Activated naive CD8-positive, alpha-beta T cell (primary cell): Measurements from ENCODE around the gene EMX2.
"Not testable (repeated sequence)": the region's sequence is repeated elsewhere in the genome, so short reads cannot be mapped to it uniquely, and the experiment has no call there.

ENCODE experiments used
- H3K27ac Mint-ChIP-seq: one replicate; pipeline ENCODE4 v1.8.0; 2021; ENCODE audit warnings: mixed read lengths
- H3K27me3 Mint-ChIP-seq: one replicate; pipeline ENCODE4 v1.8.0; 2021; ENCODE audit warnings: mixed read lengths
- H3K36me3 Mint-ChIP-seq: one replicate; pipeline ENCODE4 v1.8.0; 2021; ENCODE audit warnings: mixed read lengths
- H3K4me1 Mint-ChIP-seq: one replicate; pipeline ENCODE4 v1.8.0; 2021; ENCODE audit warnings: low read depth, mixed read lengths
- H3K4me3 Mint-ChIP-seq: one replicate; pipeline ENCODE4 v1.8.0; 2021; ENCODE audit warnings: mild to moderate bottlenecking, mixed read lengths
- H3K9me3 Mint-ChIP-seq: one replicate; pipeline ENCODE4 v1.8.0; 2021; ENCODE audit warnings: low read depth, mixed read lengths

Gene EMX2

DNA sequence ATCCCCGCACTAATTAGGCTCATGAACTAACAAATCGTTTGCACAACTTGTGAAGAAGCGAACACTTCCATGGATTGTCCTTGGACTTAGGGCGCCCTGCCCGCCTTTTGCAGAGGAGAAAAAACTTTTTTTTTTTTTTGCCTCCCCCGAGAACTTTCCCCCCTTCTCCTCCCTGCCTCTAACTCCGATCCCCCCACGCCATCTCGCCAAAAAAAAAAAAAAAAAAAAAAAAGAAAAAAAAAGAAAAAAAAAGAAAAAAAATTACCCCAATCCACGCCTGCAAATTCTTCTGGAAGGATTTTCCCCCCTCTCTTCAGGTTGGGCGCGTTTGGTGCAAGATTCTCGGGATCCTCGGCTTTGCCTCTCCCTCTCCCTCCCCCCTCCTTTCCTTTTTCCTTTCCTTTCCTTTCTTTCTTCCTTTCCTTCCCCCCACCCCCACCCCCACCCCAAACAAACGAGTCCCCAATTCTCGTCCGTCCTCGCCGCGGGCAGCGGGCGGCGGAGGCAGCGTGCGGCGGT is at the start of gene EMX2:
Gene EMX2, plus strand, starts transcription at position 41 of the 519 bp plus-strand sequence. CDS start 522 bp downstream, outside the sequence.
- Mint-ChIP-seq H3K4me3 (peak within 1 kb of the TSS; percentile 76), H3K36me3 (no peaks in the 10 kb centered on the region), H3K4me1 (peaks cover 32% of the 10 kb centered on the region), H3K27ac (no peak within 1 kb of the TSS), H3K27me3 (peaks cover 34% of the 10 kb centered on the region), H3K9me3 (no peaks in the 10 kb centered on the region)

DNA sequence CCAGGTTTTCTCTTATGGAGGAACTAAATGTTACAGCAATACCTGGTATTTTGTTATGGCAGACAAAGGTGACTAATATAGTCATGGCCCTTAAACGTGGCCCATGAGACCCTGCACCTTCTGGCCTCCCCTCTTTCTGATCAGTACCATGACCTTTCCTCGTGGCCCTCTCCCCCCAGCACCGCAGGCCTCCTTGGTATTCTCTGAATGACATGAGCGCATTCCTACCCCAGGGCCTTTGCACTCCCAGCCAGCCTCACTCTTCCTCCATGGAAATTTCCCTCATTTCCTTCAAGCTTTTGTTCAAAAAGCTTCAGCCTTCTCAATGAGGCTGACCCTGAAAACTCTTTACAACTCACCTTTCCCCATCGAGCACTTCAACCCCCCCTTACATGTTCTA is 46.5 kb upstream of the EMX2 start:
- no peak overlapping the region for H3K27ac Mint-ChIP-seq
- H3K4me3 Mint-ChIP-seq, result no peak overlapping the region
- H3K27me3 Mint-ChIP-seq, result peaks cover 16% of the 10 kb centered on the region
- H3K9me3 Mint-ChIP-seq, result no peaks in the 10 kb centered on the region
- no peaks in the 10 kb centered on the region for H3K36me3 Mint-ChIP-seq
- no peaks in the 10 kb centered on the region for H3K4me1 Mint-ChIP-seq

DNA sequence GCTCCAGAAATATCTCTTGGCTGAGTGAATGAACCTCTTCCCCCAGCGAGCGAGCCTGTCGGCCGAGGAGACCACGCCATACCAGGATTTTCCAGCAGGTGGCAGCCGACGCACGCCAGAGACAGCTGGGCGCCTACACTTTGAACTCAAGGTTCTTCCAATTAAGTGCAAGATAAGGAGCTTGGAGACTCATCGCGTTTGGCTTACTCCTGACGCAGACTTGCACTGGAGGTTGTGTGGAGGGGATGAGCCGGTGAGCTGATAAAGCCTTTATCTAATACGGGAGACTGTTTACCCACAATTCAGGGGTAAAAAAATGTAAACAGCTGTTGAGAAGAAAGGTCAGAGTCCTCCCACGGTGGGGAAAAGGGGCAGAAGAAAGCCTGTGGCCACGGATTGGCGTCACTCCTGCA is 45.9 kb upstream of the EMX2 start:
- H3K9me3 Mint-ChIP-seq, result no peaks in the 10 kb centered on the region
- no peaks in the 10 kb centered on the region for H3K36me3 Mint-ChIP-seq
- no peak overlapping the region for H3K4me3 Mint-ChIP-seq
- no peak overlapping the region for H3K27ac Mint-ChIP-seq
- peaks cover 14% of the 10 kb centered on the region for H3K27me3 Mint-ChIP-seq
- H3K4me1 Mint-ChIP-seq, result no peaks in the 10 kb centered on the region

DNA sequence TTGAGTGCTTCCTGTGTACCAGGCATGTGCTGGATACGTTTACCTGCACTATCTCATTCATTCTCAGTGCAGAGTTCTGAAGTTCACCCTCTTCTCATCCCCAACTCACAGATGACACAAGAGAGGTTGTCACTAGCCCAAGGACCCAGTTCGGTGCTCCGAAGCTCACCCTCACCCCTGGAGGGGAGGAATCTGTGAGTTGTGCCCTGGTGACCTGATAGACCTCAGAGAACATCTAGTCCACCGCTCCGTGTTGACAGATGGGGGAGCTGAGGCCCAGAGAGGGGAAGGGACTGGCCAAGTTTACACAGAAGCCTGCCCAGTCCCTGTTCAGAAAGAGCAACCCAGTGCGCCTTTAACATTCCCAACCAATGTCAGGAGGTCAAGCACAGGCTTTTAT is 44.8 kb upstream of the EMX2 start:
- H3K36me3 Mint-ChIP-seq, result no peaks in the 10 kb centered on the region
- no peaks in the 10 kb centered on the region for H3K9me3 Mint-ChIP-seq

DNA sequence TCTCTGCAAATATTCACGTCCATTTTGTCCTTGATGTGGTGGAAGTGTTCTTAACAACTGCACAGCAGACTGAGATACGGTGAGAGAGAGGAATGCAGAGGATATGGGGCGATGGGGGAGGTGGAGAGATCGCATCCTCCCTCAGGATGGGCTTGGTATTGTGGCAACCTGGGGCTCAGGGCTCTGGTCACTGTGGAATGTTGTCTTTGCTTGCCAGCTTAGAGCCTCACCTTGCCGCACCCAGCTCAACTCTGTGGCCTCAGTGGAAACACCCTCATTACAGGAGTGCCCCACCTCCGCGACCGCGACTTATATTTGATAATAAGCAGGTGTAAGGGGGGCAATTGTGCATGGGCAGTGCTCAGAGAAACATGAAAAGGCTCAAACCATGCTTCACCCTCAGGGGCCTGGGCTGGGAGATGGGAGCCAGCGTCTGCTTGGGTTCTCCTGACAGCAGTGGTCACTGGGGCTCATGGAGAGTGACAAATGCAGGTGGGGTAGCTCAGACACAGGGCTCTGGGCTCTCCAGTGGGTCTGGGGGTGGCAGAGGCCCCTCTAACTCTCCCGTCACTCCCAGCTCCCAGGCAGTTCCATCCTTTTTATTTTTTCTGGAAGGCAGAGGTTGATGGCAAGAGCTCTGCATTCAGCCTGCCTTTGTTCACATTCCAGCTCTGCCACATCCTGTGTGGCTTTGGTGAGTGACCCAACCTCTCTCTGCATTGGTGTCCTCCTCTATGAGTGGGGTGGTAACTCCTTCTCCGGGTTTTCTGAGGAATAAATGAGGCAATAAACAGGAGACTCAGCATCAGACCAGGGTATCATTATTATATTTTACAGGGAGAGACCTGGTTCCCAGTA is 43.1 kb upstream of the EMX2 start:
- H3K9me3 Mint-ChIP-seq, result no peaks in the 10 kb centered on the region
- no peak overlapping the region for H3K4me3 Mint-ChIP-seq
- H3K4me1 Mint-ChIP-seq, result no peaks in the 10 kb centered on the region
- H3K27ac Mint-ChIP-seq, result no peak overlapping the region
- no peaks in the 10 kb centered on the region for H3K36me3 Mint-ChIP-seq
- H3K27me3 Mint-ChIP-seq, result peaks cover 12% of the 10 kb centered on the region

More for the DNA sequence above, 44.8 kb upstream of the EMX2 start:
- no peaks in the 10 kb centered on the region for H3K4me1 Mint-ChIP-seq
- H3K27me3 Mint-ChIP-seq, result peaks cover 14% of the 10 kb centered on the region
- no peak overlapping the region for H3K4me3 Mint-ChIP-seq
- H3K27ac Mint-ChIP-seq, result no peak overlapping the region

DNA sequence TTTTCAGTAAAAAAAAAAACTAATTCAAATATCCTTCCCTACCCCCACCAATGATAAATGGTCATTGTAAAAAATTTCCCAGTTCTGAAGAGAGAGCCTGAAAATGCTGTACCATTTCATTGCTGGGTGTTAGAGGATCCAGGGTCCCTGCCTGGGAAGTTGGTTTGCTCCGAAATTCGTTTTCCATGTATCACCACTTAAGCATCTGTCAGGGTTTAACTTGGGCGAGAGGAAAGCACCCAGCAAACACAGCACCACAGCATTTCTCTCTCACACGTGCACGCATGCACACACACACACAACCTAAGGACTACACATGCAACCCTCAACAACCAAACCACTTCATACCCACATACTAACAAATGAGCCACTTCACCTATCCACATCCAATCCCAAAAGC is 42.1 kb upstream of the EMX2 start:
- Mint-ChIP-seq H3K4me3 (no peak overlapping the region), H3K27me3 (peaks cover 7% of the 10 kb centered on the region), H3K4me1 (no peaks in the 10 kb centered on the region), H3K9me3 (no peaks in the 10 kb centered on the region), H3K36me3 (no peaks in the 10 kb centered on the region), H3K27ac (no peak overlapping the region)

DNA sequence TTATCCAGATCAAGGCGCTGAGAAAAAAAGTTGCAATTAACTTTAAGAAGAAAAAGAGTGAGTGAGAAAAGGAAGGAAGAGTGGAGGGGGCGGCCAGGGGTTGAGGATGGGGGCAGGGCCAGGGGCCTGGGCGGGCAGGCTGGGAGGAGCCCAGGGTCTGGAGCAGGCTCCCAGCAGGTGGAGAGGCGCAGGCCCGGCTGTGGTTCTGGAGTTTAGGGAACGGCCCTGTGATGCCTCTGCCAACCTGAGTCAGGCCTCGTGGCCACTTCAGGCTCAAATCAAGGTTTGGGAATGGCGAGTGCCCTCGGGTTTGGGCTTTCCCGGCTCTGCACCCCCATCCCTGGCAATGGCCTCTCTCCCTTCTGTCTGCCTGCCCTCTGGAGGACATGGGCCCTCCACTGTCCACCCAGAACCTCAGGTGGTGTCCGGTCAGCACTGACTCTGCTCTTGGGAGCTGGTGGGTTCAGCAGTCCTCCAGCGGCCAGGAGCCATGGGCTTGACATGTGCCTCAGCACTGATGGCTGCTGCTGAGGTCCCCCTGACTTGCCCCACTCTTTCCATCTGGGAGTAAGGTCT is 41.0 kb upstream of the EMX2 start:
- Mint-ChIP-seq H3K27ac (no peak overlapping the region), H3K36me3 (no peaks in the 10 kb centered on the region), H3K4me1 (no peaks in the 10 kb centered on the region), H3K4me3 (no peak overlapping the region), H3K9me3 (no peaks in the 10 kb centered on the region), H3K27me3 (peaks cover 5% of the 10 kb centered on the region)

DNA sequence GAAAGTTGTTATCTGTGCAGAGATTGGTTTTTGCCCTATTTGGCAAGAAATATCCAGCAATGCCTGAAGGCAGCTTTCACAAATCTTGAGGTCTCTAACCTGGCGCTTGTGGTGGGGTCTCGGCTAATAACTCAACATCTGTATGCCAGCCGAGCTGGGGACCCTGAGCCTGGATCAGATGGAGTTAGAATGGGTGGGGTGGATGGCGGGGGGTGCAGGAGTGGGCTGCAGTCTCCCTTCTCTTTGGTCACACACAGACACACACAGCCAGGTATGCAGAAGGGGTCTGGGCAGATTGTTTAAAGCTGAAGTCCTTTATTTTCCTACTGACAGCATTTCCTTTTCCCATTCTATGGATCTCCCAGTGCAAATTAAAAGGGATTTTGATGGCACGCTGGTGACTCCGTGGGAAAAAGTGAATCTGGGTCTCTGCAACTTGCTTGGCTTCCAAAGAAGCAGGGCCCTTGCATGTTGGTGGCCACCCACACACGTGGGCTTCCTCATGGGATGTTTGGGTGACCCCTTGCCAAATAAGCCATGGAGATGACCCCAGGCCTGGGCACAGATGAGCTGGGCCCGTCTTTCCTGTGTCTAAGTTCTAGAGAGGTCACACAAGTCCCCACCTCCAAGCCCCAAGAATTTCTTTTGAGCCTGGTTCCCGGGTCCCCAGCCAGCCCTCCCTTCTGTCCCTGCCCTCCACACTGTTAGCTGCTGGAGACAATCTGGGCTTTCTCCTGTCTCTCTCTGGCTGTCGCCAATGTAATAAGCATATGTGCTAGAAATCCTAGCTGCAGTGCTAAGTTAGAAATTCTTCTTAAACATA is 39.9 kb upstream of the EMX2 start:
- no peak overlapping the region for H3K4me3 Mint-ChIP-seq
- H3K27me3 Mint-ChIP-seq, result peaks cover 5% of the 10 kb centered on the region
- no peaks in the 10 kb centered on the region for H3K36me3 Mint-ChIP-seq
- H3K9me3 Mint-ChIP-seq, result no peaks in the 10 kb centered on the region
- no peaks in the 10 kb centered on the region for H3K4me1 Mint-ChIP-seq
- H3K27ac Mint-ChIP-seq, result no peak overlapping the region

DNA sequence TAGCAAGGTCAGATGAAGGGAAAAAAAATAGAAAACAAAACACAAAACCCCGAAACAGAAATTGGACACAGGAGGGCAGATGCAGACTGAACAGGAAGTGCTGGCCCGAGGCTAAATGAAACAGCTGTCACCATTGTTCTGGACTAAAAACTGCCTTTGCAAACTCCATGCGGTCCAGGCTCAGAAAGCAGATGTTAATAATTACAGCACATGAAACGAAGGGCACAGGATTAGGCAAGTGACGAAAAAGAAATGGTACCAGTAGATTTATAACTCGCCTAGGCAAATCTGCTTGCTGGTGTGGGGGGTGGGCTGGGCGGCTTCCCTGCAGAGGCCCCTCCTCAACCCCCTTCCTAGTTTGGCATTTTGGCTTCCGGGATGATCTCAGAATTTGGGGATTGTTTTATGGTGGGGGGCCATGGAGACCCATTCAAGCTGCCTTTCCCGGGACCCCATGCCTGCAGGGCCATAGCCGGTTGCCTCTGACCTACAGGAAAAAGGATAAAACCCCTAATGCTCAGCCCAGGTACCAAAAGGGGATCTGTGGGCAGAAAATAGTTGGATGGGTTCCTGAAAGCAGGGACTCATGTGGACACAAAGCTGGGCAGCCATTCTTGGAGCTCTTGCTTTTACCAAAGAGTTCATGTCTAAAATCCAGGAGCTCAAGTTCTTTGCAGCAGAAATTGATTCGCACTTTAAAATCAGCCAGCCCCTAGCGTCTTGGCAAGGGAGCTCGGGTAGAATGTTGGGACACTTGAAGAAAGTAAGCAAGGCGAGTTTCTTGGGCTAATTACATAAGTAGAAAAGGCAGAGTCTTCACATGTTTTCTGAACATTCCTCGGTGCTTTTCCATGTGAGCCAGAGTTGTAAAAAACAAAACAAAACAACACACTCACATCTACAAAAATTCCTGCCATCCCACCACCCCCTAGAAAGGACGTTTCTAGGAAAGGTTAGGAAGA is 39.0 kb upstream of the EMX2 start:
- H3K27me3 Mint-ChIP-seq, result peaks cover 5% of the 10 kb centered on the region
- H3K4me3 Mint-ChIP-seq, result no peak overlapping the region

DNA sequence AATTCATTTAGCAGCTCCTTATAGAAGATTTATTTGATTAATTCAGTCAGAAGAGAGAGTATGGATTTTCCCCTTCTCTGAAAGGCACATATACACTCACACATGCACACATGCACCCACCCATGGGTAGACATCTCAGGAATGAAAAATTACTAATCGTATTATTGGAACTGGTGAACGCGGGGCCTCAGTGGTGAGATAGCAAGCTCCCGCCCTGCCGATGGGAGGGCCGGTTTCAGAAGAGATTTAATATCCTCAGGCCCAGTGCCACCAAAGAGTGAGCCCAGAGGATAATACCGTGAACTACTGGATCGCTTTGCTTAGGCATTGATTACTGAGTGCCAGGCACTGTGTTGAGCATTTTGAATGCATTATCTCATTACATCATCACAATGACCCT is 38.0 kb upstream of the EMX2 start:
- no peak overlapping the region for H3K27ac Mint-ChIP-seq
- H3K27me3 Mint-ChIP-seq, result peaks cover 5% of the 10 kb centered on the region

More for the DNA sequence above, 39.0 kb upstream of the EMX2 start:
- Mint-ChIP-seq H3K4me1 (no peaks in the 10 kb centered on the region), H3K36me3 (no peaks in the 10 kb centered on the region), H3K9me3 (no peaks in the 10 kb centered on the region), H3K27ac (no peak overlapping the region)

DNA sequence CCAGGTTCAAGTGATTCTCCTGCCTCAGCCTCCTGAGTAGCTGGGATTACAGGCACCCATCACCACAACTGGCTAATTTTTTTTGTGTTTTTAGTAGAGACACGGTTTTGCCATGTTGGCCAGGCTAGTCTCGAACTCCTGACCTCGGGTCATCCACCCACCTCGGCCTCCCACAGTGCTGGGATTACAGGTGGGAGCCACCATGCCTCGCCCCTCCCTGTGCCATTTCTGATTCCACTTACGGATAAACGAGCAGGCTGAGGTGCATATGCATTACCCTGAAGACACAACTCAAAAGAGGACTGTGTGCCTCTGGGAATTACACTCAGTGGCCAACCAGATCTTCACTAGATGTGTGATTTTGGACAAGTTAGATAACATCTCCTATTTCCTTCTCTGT is 35.5 kb upstream of the EMX2 start:
- not testable (repeated sequence) for H3K27me3 Mint-ChIP-seq, H3K4me1 Mint-ChIP-seq, H3K27ac Mint-ChIP-seq, H3K9me3 Mint-ChIP-seq, H3K36me3 Mint-ChIP-seq, H3K4me3 Mint-ChIP-seq

More for the DNA sequence above, 38.0 kb upstream of the EMX2 start:
- no peaks in the 10 kb centered on the region for H3K4me1 Mint-ChIP-seq
- H3K4me3 Mint-ChIP-seq, result no peak overlapping the region
- no peaks in the 10 kb centered on the region for H3K9me3 Mint-ChIP-seq
- no peaks in the 10 kb centered on the region for H3K36me3 Mint-ChIP-seq

DNA sequence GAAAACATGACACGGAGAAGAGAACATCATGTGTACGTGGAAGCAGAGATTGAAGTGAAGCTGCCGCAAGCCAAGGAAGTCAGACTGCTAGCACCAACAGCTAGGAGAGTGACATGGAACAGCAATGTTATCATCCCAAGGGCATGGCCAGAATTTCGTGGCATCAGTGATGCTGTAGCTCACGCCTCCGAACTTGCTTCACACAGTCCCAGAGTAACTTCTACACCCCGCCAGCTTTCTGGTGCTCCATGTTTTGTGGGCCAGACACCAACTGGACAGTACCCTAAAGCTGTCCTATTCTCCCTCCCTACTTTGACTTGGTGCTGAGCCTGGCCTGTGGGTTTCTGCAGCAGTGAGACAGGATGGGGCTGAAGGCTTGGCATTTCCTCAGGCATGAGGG is 33.0 kb upstream of the EMX2 start:
- H3K4me3 Mint-ChIP-seq, result no peak overlapping the region
- H3K27me3 Mint-ChIP-seq, result peaks cover 7% of the 10 kb centered on the region
- no peak overlapping the region for H3K27ac Mint-ChIP-seq
- no peaks in the 10 kb centered on the region for H3K36me3 Mint-ChIP-seq
- H3K9me3 Mint-ChIP-seq, result no peaks in the 10 kb centered on the region
- H3K4me1 Mint-ChIP-seq, result no peaks in the 10 kb centered on the region

DNA sequence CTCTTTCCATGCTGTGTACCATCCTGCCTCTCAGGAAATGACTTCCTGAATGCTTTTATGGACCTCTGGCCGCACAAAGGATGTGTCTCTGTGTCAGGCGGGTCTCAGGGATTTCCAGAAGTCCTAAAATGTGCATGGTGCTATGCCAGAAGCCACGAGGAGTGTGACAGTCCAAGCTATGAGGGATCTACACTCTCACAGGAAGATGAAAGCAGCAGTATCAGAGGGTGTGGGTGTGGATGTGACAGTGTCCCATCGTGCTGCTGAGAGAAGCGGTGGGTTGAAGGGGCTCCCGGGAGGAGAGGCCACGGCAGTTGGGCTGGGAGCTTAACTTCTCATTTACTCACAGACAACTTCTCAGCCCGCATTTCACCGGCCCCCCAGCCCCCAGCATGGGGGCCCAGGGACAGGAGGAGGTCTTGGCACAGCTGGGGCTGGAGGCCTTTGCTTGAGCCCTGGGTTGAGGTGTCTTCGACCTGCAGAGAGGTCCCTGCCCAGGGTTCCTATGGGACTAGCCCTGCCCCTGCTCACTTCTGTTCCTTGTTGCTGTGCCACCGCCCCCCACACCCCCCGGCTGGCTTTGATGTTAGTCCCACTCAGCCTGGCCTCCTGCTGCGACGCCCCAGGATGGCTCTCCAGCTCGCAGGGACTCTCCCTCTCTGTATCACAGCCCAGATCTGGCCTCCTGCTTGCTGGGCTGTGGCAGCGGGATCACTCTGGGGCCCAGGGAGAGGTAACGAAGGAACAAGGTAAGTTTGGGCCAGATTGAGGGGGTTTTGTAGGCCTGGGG is 30.8 kb upstream of the EMX2 start:
- no peaks in the 10 kb centered on the region for H3K9me3 Mint-ChIP-seq
- H3K4me1 Mint-ChIP-seq, result no peaks in the 10 kb centered on the region
- H3K27ac Mint-ChIP-seq, result no peak overlapping the region
- no peaks in the 10 kb centered on the region for H3K36me3 Mint-ChIP-seq
- no peak overlapping the region for H3K4me3 Mint-ChIP-seq
- H3K27me3 Mint-ChIP-seq, result peaks cover 8% of the 10 kb centered on the region
